Measurements from ENCODE around the gene RALY.

RALY gene

DNA sequence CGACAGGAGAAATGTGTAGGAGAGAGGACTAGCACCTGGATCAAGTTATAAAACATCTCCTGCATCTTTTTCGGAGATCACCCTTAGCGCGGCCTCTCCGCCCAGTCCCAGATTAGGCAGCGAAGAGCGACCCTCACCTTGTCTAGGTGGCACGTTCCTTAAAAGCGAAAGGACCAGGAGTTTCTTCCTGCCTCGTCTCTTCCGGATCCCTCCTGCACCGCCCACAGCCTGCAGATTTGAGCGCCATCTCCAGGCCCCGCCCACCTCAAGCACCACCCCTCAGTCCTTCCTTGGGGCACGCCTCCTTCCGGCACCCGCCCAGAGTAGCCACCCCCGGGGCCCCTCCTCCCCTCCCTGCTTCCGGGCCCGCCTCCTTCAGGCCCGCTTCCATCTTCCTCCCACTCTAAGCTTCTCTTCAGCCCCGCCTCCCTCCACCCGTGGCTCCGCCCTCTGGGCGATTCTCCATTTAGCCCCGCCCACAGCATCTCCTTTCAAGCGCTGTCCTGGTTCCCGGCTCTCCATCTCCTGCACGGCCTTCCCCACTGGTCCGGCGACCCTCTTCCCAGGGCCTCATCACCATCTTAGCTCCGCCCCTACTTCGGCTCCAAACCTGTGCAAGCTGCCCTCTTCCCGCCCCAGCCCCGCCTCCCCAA is 662 bp upstream of the RALY start:
- TF ChIP-seq, protein P1, sequence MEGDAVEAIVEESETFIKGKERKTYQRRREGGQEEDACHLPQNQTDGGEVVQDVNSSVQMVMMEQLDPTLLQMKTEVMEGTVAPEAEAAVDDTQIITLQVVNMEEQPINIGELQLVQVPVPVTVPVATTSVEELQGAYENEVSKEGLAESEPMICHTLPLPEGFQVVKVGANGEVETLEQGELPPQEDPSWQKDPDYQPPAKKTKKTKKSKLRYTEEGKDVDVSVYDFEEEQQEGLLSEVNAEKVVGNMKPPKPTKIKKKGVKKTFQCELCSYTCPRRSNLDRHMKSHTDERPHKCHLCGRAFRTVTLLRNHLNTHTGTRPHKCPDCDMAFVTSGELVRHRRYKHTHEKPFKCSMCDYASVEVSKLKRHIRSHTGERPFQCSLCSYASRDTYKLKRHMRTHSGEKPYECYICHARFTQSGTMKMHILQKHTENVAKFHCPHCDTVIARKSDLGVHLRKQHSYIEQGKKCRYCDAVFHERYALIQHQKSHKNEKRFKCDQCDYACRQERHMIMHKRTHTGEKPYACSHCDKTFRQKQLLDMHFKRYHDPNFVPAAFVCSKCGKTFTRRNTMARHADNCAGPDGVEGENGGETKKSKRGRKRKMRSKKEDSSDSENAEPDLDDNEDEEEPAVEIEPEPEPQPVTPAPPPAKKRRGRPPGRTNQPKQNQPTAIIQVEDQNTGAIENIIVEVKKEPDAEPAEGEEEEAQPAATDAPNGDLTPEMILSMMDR (conservative IDR thresholded peaks at IDR 0.05; ENCODE audit: low read length): no peak
- H3K4me3 ChIP-seq (ENCODE audit: low read length): peak overlapping the region; percentile 91
- DNase-seq (ENCODE audit: low read depth): no peak

DNA sequence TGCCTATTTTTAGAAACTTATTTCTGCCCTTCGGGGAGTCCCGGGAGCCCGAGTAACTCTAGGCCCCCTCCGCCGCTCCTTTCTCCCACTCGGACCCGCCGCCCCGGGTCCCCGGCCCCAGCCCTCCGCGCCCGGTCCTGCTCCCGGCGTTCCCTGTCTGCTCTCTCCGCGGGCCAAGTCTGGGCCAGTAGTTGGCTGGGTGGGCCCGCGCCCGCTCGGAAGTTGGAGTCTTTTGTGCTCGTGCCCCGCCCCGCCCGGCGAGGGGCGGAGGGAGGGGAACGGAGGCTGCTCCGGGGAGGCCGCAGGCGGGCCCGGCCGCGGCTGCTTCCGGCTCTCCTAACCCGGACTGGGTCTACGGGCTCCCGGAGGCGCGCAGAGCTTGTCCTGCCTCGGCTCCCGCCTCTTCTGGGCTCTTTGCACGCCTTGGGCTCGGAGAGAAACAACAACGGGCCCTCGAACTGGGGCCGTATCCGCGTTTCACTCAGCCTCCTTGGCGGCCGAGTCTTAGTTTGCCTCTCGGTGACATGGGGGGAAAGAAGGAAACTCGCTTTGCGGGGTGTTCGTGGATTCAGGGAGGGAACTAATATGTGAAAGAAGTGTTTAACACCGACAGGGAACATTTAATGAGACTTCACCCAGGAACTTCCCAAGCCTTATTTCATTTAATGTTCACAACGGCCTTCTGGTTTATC is 657 bp downstream of the RALY start:
- peak; percentile 79 for DNase-seq (ENCODE audit: low read depth)
- TF ChIP-seq, protein P1 (conservative IDR thresholded peaks at IDR 0.05; ENCODE audit: low read length): no peak
- peak overlapping the region; percentile 86 for H3K4me3 ChIP-seq (ENCODE audit: low read length)

DNA sequence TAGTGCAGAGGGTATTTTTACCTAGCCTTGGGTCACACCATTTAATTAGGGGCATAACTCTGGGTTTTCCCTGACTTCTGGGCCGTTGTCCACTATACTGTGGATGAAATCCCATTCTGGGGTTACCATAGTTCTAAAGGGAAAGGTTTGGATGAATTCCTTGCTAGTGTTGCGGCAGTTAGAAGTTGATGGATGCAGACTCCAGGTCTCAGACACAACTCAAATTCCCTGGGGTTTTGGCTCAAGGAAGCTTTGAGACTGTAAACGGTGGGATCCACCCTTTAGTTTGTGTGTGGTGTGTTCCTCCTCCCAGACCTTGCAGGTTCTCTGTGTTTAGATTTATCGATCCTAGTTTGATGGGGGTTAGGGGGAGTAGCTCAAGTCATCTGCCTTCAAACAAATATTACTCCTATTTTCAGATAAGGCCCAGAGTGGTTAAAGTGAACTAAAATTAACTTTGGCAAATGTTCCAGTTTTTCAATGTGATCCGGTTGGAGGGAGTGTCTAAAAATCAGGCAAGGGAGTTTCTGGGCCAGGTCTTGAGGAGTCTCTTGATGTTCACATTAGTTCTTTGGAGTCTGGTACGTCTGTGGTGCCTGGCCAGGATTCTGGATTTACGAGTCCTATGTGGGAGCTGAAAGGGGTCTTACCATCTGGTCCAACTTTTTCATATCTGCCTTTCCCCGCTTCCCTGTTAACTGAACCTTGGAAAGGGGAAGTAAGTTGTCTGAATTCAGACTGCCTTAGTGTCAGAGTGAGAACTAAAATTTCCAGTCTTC is 1.5 kb downstream of the RALY start:
- TF ChIP-seq, protein P1 (conservative IDR thresholded peaks at IDR 0.05; ENCODE audit: low read length): no peak
- DNase-seq (ENCODE audit: low read depth): no peak
- H3K4me3 ChIP-seq (ENCODE audit: low read length): peak overlapping the region; percentile 86

DNA sequence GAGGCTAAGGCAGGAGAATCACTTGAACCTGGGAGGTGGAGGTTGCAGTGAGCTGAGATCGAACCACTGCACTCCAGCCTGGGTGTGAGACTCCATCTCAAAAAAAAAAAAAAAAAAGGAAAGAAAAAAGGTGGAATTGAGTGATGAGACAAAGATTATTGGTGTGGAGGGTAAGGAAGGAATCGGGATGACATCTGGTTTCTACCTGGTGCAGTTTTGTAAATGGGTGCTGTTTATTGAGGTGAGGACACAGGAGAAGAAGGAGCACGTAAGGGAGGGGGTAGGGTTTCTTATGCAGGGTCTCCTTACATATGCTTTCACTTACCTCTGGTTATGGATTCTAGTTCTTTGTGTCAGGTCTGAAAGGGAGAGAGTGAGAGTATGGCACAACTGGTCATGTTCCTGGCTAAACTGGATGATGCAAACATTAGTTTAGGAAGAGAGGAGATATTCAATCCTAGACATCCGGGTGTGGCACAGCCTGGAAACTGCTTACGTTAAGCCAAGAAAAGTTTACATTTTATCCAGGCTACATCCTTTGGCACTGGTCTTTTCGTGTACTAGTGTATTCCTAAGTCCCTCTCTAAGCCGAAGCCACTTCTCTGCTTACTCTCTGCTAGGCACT is 5.4 kb downstream of the RALY start:
- TF ChIP-seq, protein P1 (conservative IDR thresholded peaks at IDR 0.05; ENCODE audit: low read length): no peak
- H3K4me3 ChIP-seq (ENCODE audit: low read length): no peak overlapping the region
- no peak for DNase-seq (ENCODE audit: low read depth)

DNA sequence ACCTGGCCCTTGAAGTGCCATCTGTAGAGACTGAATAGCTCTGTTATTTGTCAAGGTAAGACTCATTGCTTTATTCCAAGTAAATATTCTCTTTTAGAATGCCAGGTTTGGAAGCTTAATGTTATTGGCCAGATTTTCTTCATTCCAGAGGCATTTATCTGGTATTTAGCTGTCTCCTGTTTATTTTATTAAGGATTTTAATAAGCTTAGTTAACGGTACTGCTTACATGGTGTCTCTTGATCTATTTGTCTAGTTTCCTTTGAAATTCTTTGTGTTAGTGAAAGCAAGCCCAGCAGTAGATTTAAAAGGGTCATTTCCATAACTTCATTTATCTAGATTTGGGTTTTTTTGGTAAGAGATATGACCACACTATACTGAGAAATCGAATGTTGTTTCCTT is 7.7 kb downstream of the RALY start:
- H3K4me3 ChIP-seq (ENCODE audit: low read length): no peak overlapping the region
- DNase-seq (ENCODE audit: low read depth): no peak
- TF ChIP-seq, protein P1 (conservative IDR thresholded peaks at IDR 0.05; ENCODE audit: low read length): no peak

DNA sequence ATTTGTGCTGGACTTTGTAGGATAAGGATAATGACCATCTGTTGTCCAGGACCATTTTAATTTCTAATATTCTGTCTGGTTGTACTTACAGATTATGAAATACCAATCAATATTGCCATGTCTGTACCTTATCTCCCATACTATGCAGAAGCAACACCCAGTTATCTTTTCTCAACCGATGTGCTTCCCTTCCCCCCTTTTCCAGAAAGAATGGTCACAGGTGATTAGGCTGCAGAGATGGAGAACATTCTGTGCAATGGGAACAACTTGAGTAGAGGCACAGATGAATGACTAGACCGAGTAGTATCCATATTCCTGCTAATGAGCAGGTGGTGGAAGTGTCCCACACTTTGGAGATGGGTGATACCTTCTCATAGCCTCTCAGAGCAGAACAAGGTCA is 10.5 kb downstream of the RALY start:
- TF ChIP-seq, protein P1 (conservative IDR thresholded peaks at IDR 0.05; ENCODE audit: low read length): no peak
- DNase-seq (ENCODE audit: low read depth): no peak
- no peak overlapping the region for H3K4me3 ChIP-seq (ENCODE audit: low read length)
